ENCODE measurements around the gene ZBED1.

Gene ZBED1

GRCh38 chrX:2498781-2499302, 1.9 kb downstream of the ZBED1 start:
- no peak for TF ChIP-seq CTCF (IDR thresholded peaks at IDR 0.05; ENCODE audit: extremely low read depth, insufficient read depth, missing control alignments)
- peak; percentile 31 for DNase-seq (ENCODE audit: low spot score)
- in situ Hi-C loops (cut with MboI; ENCODE audit: low pct_unique_long_range_greater_than_20kb, low sequenced_read_pairs, unreplicated experiment), result no loop called here

- DNase-seq (ENCODE audit: low spot score), result no peak
- no peak for TF ChIP-seq CTCF (IDR thresholded peaks at IDR 0.05; ENCODE audit: extremely low read depth, insufficient read depth, missing control alignments)
- in situ Hi-C loops (cut with MboI; ENCODE audit: low pct_unique_long_range_greater_than_20kb, low sequenced_read_pairs, unreplicated experiment), result no loop called here
These were observed 2.6 kb downstream of the ZBED1 start for GRCh38 chrX:2497961-2498780.

DNA sequence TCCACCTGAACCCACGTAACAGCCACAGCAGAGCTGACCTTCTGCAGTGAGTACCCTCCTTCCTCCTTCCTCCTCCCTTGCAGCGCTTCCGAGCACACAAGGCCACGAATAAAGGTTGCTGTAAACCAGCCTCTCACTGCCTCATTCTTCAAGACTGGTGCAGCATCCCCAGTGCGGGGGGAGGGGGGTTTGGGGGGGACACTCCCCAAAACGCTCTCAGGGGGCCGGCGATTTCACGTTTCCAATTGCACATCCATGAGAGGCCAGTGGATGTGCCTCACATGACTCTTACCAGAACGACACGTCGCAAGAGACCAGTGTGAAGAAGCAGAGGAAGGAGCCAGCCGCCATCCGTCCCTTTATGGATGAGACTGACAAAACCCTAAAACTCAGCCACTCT, 5.2 kb downstream of the ZBED1 start:
- DNase-seq (ENCODE audit: low spot score), result no peak
- TF ChIP-seq CTCF (IDR thresholded peaks at IDR 0.05; ENCODE audit: extremely low read depth, insufficient read depth, missing control alignments), result no peak
- in situ Hi-C loops (cut with MboI; ENCODE audit: low pct_unique_long_range_greater_than_20kb, low sequenced_read_pairs, unreplicated experiment), result no loop called here

DNA sequence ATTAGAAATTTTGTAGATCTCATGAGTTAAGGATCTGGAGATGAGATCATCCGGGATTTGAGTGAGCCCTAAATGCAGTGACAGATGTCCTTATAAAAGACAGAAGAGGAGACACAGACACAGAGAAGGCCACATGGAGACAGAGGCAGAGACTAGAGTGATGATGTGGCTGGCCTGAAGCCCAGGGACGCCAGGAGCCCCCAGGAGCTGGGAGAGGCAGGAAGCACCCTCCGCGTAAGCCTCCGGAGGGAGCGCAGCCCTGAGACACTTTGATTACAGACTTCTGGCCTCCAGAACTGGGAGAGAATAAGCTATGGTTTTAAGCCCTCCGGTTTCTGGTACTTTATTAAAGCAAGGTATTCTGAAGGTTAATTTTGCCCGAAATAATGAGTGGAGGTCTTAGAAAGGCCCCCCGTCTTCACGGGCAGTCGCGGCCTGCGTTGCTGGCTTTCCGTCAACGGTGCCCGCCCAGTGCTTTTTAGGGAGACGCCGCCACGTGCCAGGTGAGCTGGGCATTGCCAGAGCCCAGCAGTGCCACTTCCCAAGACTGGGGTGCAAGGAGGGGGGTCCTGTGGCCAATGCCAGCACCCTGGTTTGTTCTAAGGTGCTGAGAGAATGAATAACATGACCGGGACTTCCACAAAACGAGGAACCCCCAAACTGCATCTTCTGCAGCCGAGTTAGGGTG, 8.1 kb downstream of the ZBED1 start:
- DNase-seq (ENCODE audit: low spot score), result no peak
- in situ Hi-C loops (cut with MboI; ENCODE audit: low pct_unique_long_range_greater_than_20kb, low sequenced_read_pairs, unreplicated experiment), result no loop called here

GRCh38 chrX:2490634-2491033, 10.1 kb downstream of the ZBED1 start:
- in situ Hi-C loops (cut with MboI; ENCODE audit: low pct_unique_long_range_greater_than_20kb, low sequenced_read_pairs, unreplicated experiment), result no loop called here
- DNase-seq (ENCODE audit: low spot score), result peak; percentile 18
- no peak for TF ChIP-seq CTCF (IDR thresholded peaks at IDR 0.05; ENCODE audit: extremely low read depth, insufficient read depth, missing control alignments)

More for the DNA sequence above, 8.1 kb downstream of the ZBED1 start:
- no peak for TF ChIP-seq CTCF (IDR thresholded peaks at IDR 0.05; ENCODE audit: extremely low read depth, insufficient read depth, missing control alignments)

DNA sequence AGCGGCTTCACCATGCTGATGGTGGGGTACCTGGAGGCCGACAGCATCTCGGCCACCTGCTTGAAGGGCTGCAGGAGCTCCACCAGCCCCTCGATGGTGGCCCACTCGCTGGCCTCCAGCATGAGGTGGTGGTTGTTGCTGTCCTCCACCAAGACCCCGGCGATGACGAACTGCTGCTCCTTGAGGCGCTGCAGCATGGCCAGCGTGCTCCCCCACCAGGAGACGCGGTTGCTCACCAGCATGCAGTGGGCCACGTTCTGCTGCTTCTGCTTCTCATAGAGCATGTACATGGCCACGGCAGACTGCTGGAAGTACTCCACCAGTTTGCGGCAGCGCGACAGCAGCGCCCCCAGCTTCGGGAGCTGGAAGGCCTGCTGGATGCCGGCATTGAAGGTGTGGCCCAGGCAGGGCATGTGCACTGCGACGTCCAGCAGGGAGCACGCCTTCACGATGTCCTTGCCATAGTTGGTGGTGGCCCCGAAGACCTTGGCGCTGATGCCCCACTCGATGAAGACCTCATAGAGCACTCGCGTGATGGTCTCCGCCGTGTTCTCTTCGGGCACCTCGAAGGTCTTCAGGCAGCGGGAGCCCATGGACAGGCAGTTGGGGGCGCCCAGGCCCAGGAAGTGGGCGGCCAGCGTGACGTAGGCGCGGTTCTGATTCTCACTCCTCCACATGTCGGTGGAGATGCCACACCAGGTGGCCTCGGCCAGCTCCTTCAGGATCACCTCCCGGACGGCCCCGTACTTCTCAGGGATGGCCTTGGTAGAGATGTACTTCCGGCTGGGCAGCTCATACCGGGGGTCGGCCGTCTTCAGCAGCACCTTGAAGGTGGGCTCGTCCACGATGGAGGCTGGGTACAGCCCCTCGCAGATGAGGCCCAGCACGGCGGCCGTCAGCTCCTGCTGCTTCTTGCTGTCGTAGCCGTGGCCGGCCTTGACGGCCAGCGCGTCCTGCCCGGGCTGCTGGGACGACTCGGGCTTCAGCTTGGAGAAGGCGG, 11.0 kb downstream of the ZBED1 start:
- in situ Hi-C loops (cut with MboI; ENCODE audit: low pct_unique_long_range_greater_than_20kb, low sequenced_read_pairs, unreplicated experiment), result no loop called here
- no peak for TF ChIP-seq CTCF (IDR thresholded peaks at IDR 0.05; ENCODE audit: extremely low read depth, insufficient read depth, missing control alignments)
- DNase-seq (ENCODE audit: low spot score), result peak; percentile 30
